GM12875 (cell line): ENCODE measurements around the gene PTTG1.

Experiments used
- H3K4me3 ChIP-seq: one replicate; pipeline ENCODE4 v1.5.1; 2011; ENCODE audit warnings: low read depth, low read length, control low read depth
- CTCF ChIP-seq: IDR thresholded peaks from 2 replicates; pipeline ENCODE4 v1.5.1; 2011; ENCODE audit warnings: low read depth, mild to moderate bottlenecking, control low read depth, inconsistent platforms, low read length, moderate library complexity, borderline replicate concordance; ENCODE audit not compliant: insufficient read depth

The PTTG1 gene

GRCh38 chr5:160397492-160397891 is 24.2 kb upstream of the PTTG1 start:
- no peak for TF ChIP-seq CTCF
- no peak overlapping the region for H3K4me3 ChIP-seq

DNA sequence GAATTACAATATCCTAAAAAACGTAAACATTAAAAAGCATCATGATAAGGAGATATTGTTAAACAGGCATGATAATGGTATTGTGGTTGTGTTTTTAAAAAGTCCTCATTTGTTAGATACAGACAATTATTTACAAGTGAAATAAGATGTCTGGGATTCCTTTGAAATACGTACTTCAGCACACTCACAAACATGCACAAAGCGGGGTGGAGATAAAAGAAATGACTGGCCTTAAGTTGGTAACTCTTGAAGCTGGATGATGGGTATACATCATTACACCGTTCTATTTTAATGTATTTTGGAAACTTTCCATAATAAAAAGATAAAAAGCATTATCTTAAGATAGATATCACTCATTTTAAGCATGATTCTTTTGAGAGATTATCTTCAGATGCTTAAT is 22.8 kb upstream of the PTTG1 start:
- peak overlapping the region; percentile 87 for H3K4me3 ChIP-seq
- no peak for TF ChIP-seq CTCF

- peak within 1 kb of the TSS; percentile 87 for H3K4me3 ChIP-seq
- no peak for TF ChIP-seq CTCF
These were observed 22.0 kb upstream of the PTTG1 start, which contains the start of gene FAM200C for GRCh38 chr5:160399402-160400353. TSS of gene FAM200C (minus strand) at chr5:160400054. CDS start at chr5:160395490, 4,564 bp downstream.

- no peak for TF ChIP-seq CTCF
- peak within 1 kb of the TSS; percentile 80 for H3K4me3 ChIP-seq
These were observed 2.8 kb upstream of the PTTG1 start, which contains the start of gene SLU7 for GRCh38 chr5:160418561-160419457. TSS of gene SLU7 (minus strand) at chr5:160419081. CDS start at chr5:160415294, 3,787 bp downstream.

DNA sequence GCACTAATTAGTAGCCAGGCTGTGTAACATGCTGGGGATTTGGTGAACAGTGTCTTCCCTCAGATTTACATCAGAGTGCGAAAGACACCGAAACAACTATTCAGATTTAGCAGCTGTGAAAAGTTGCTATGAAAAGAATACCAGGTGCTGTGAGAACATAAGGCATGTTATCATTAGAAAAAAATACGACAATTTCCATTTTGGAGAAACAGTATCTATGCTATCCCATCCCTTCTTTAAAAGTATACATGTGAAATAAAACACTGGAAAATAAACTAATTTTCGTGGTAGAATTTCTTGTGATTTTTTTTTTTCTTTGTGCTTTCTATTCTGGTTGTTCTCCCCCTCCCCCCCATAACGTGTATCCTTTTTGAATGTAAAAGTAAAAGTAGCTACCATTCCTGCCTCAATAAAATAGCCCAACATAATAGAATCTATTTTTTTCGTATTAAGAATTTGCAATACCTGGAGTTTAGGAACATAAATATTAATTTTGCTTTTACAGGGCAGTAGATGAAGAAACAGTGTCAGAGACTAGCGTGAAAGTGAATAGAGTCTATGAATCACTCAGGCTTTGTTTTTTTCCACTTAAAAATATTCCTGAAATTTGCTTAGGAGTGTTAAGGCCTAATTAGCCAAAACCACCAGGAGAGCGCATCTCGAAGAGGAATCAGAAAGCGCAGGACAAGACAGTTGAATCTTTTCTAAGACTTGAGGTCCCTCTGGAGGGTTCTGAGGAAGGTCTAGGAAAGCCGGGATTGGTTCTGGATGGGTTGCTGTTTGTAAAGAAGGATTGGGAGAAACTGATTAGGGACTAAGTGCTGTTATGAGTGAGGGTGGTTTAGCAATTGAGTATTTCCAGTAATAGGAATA is 2.0 kb upstream of the PTTG1 start:
- TF ChIP-seq CTCF = no peak
- H3K4me3 ChIP-seq = peak overlapping the region; percentile 53

DNA sequence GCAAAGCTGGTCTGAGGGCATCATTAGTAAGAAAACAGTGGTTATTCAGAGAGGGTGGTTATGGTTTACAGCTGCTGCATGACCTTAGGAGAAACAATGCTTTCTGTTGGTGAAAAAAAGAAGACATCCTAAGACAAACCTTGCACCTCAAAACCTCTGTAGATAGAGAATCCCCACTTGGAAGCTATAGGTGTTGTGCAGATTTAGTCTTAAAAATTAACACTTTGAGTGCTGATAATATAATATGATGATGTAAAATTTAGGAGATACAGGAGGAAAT is 1.4 kb upstream of the PTTG1 start:
- no peak for TF ChIP-seq CTCF
- no peak overlapping the region for H3K4me3 ChIP-seq
